Endodermal cell (in vitro differentiated cells): ENCODE measurements around the gene GINS2. TPM values are rescaled to one million over a fixed set of nuclear protein-coding genes. Genes with fewer than 3 reads are reported as not detected.
A peak's percentile ranks its signal among the peaks of the same experiment; 100 is the strongest.

ENCODE experiments used
- DNase-seq: peaks from one replicate; pipeline ENCODE4 v3.0.0-alpha.2; 2017
- H3K27ac ChIP-seq: 2 replicates; pipeline ENCODE4 v1.5.1; 2013; ENCODE audit warnings: mild to moderate bottlenecking, low read depth, low read length, moderate library complexity
- H3K27me3 ChIP-seq: 2 replicates; pipeline ENCODE4 v1.6.1; 2013; ENCODE audit warnings: mild to moderate bottlenecking, low read length, moderate library complexity; ENCODE audit not compliant: insufficient read depth, control insufficient read depth, poor library complexity, severe bottlenecking
- H3K36me3 ChIP-seq: 2 replicates; pipeline ENCODE4 v1.7.0; 2013; ENCODE audit warnings: mild to moderate bottlenecking, low read length, moderate library complexity; ENCODE audit not compliant: control insufficient read depth, insufficient read depth
- H3K4me1 ChIP-seq: one replicate; pipeline ENCODE4 v1.7.0; 2013; ENCODE audit warnings: low read length; ENCODE audit not compliant: control insufficient read depth, insufficient read depth
- H3K4me3 ChIP-seq: 2 replicates; pipeline ENCODE4 v1.5.1; 2013; ENCODE audit warnings: mild to moderate bottlenecking, low read length, moderate library complexity
- H3K9ac ChIP-seq: 2 replicates; pipeline ENCODE4 v1.6.1; 2013; ENCODE audit warnings: mild to moderate bottlenecking, low read length, moderate library complexity; ENCODE audit not compliant: poor library complexity, severe bottlenecking; ENCODE audit errors: extremely low read depth
- H3K9me3 ChIP-seq: 2 replicates; pipeline ENCODE4 v1.6.1; 2013; ENCODE audit warnings: mild to moderate bottlenecking, low read length, moderate library complexity; ENCODE audit not compliant: control insufficient read depth
- H3K27ac Mint-ChIP-seq: 2 replicates; pipeline ENCODE4 v1.8.0; 2020; ENCODE audit warnings: mixed read lengths
- H3K27me3 Mint-ChIP-seq: 2 replicates; pipeline ENCODE4 v1.8.0; 2021; ENCODE audit warnings: mild to moderate bottlenecking, mixed read lengths; ENCODE audit not compliant: insufficient read depth
- H3K36me3 Mint-ChIP-seq: 2 replicates; pipeline ENCODE4 v1.8.0; 2020; ENCODE audit warnings: low read depth, mixed read lengths
- H3K4me1 Mint-ChIP-seq: 2 replicates; pipeline ENCODE4 v1.8.0; 2020; ENCODE audit warnings: mixed read lengths
- H3K4me3 Mint-ChIP-seq: 2 replicates; pipeline ENCODE4 v1.8.0; 2020; ENCODE audit warnings: mild to moderate bottlenecking, moderate library complexity, mixed read lengths
- H3K9me3 Mint-ChIP-seq: 2 replicates; pipeline ENCODE4 v1.8.0; 2020; ENCODE audit warnings: mild to moderate bottlenecking, mixed read lengths
- WGBS, 2 experiments: methylation state at CpG; one replicate each; pipeline versions ENCODE4 v1.1.5 to v1.1.7; 2013; ENCODE audit warnings: missing lambda C conversion rate in 2 of 2, mixed read lengths in 1 of 2; ENCODE audit not compliant: insufficient coverage in 1 of 2, insufficient read length in 1 of 2; 5-methylcytosine and 5-hydroxymethylcytosine counted together
- total RNA-seq, 2 donors: library from RNA; stranded (reverse); fragmentation: NEBNext Ultra II Directional in 1 of 2; extraction: Animal tissue kit (Norgen Biotek cat#: 25700) in 1 of 2; gene quantifications; 2 replicates in 1 of 2; 3 replicates in 1 of 2; pipeline ENCODE4 v1.2.1, GENCODE V29; 2021
- TF ChIP-seq, protein P1 (sequence below): fragments of 200-600 bp; sonication (generic); conservative IDR thresholded peaks from 2 replicates; pipeline ENCODE4 v1.5.0; 2021; ENCODE audit warnings: antibody characterized with exemption, mild to moderate bottlenecking

GINS2 gene
- total RNA-seq, 2 donors from 2014 or later: 32.8 to 42.3 TPM

DNA sequence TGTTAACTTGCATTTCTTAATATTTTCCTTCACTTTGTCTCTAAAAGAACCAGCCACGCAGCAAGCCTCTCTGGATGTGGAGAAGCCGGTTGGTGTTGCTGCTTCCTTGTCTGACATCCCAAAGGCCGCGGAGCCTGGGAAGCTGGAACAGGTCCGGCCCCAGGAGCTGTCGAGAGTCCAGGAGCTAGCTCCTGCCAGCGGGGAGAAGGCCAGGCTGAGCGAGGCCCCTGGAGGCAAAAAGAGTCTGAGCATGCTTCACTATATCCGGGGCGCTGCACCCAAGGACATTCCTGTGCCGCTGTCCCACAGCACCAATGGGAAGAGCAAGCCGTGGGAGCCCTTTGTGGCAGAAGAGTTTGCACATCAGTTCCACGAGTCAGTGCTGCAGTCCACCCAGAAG, 22.8 kb downstream of the GINS2 start:
- DNase-seq: no peak
- Histone ChIP-seq H3K9ac (no peak overlapping the region), H3K27me3 (no peaks in the 10 kb centered on the region), H3K4me3 (no peak overlapping the region), H3K9me3 (no peaks in the 10 kb centered on the region), H3K27ac (no peak overlapping the region), H3K4me1 (no peaks in the 10 kb centered on the region), H3K36me3 (peaks cover 95% of the 10 kb centered on the region)
- WGBS, 2 experiments: 96% methylated on average over 11 to 13 of the region's 13 CpGs
- TF ChIP-seq, protein P1, sequence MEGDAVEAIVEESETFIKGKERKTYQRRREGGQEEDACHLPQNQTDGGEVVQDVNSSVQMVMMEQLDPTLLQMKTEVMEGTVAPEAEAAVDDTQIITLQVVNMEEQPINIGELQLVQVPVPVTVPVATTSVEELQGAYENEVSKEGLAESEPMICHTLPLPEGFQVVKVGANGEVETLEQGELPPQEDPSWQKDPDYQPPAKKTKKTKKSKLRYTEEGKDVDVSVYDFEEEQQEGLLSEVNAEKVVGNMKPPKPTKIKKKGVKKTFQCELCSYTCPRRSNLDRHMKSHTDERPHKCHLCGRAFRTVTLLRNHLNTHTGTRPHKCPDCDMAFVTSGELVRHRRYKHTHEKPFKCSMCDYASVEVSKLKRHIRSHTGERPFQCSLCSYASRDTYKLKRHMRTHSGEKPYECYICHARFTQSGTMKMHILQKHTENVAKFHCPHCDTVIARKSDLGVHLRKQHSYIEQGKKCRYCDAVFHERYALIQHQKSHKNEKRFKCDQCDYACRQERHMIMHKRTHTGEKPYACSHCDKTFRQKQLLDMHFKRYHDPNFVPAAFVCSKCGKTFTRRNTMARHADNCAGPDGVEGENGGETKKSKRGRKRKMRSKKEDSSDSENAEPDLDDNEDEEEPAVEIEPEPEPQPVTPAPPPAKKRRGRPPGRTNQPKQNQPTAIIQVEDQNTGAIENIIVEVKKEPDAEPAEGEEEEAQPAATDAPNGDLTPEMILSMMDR: no peak
- H3K4me3 Mint-ChIP-seq: no peak overlapping the region
- peak overlapping the region; percentile 4 for H3K27ac Mint-ChIP-seq
- H3K36me3 Mint-ChIP-seq: peaks cover 89% of the 10 kb centered on the region
- H3K27me3 Mint-ChIP-seq: no peaks in the 10 kb centered on the region
- H3K9me3 Mint-ChIP-seq: no peaks in the 10 kb centered on the region
- H3K4me1 Mint-ChIP-seq: no peaks in the 10 kb centered on the region

DNA sequence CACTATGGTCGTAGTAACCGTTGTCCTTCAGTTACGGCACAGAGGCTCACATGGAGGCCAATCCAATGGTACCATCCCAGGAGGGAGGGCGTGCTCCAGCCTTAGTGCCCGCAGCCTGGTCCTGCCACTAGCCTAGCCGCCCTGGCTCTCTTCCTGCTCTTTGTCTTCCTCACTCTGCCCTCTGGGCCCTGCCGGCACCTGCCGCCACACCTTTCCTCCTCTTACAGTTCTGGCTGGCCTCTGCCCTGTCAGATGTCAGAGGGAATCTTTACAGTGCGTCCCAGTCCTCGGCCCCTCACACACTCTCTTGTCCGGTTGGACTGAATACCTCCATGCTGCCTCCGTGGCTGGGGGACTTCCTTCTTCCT, 23.4 kb downstream of the GINS2 start:
- WGBS, 2 experiments: 92 to 94% methylated on average over 12 of the region's 12 CpGs
- Histone ChIP-seq H3K27ac (no peak overlapping the region), H3K9ac (no peak overlapping the region), H3K9me3 (no peaks in the 10 kb centered on the region), H3K36me3 (peaks cover 94% of the 10 kb centered on the region), H3K4me1 (no peaks in the 10 kb centered on the region), H3K4me3 (no peak overlapping the region), H3K27me3 (no peaks in the 10 kb centered on the region)
- no peak overlapping the region for H3K4me3 Mint-ChIP-seq
- no peaks in the 10 kb centered on the region for H3K4me1 Mint-ChIP-seq
- H3K9me3 Mint-ChIP-seq: no peaks in the 10 kb centered on the region
- TF ChIP-seq, protein P1: no peak
- DNase-seq: no peak
- peaks cover 86% of the 10 kb centered on the region for H3K36me3 Mint-ChIP-seq
- H3K27ac Mint-ChIP-seq: peak overlapping the region; percentile 4
- H3K27me3 Mint-ChIP-seq: no peaks in the 10 kb centered on the region

DNA sequence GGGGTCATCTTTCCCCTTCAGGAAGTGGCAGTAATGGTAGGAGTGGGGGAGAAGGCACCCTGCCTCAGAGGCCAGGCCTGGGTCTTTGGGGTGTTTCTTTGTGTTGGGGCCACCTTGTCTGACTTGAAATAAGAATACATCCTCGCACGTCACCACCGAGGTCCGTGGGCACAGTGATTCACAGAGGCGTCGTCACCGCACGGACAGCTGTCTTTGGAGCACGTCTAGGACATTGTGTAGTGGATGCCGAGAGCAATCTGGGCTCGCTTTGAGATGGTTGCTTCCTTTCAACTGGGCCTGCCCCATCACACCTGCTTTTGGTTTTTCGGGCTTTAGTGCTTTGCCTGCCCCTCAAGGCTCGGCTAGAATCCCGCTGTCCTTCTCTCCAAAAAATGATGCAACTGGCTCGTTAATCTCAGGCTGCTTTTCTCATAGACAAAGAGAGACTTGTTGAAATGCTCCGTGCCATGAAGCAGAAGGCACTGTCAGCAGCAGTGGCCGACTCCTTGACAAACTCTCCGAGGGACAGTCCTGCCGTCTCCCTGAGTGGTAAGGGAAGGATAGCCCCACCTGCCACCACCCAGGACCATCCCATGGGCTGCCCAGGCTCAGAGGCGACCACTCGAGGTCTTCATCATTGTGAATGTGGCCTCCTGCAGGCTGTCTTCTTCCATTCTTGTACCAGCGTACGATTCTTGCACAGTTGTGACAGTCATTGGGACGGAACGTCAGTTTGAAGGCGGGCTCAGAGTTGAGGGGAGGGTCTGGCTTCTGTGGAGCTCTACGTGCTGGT, 24.0 kb downstream of the GINS2 start:
- Mint-ChIP-seq H3K27me3 (no peaks in the 10 kb centered on the region), H3K27ac (peak overlapping the region; percentile 4), H3K9me3 (no peaks in the 10 kb centered on the region), H3K4me3 (no peak overlapping the region), H3K36me3 (peaks cover 84% of the 10 kb centered on the region), H3K4me1 (no peaks in the 10 kb centered on the region)
- H3K4me3 ChIP-seq: no peak overlapping the region
- H3K27ac ChIP-seq: no peak overlapping the region
- H3K27me3 ChIP-seq: no peaks in the 10 kb centered on the region
- H3K9ac ChIP-seq: no peak overlapping the region
- no peaks in the 10 kb centered on the region for H3K4me1 ChIP-seq
- DNase-seq: no peak
- WGBS, 2 experiments: 93 to 95% methylated on average over 27 of the region's 27 CpGs
- H3K36me3 ChIP-seq: peaks cover 94% of the 10 kb centered on the region
- H3K9me3 ChIP-seq: no peaks in the 10 kb centered on the region
- TF ChIP-seq, protein P1: no peak
